GM23338 (cell line): ENCODE data around the gene FASLG. TPM values are rescaled to one million over a fixed set of nuclear protein-coding genes. Genes with fewer than 3 reads are reported as not detected.

Experiments used
- ATAC-seq: fragments of 200-7000 bp; cut with Tn5 transposase; 3 replicates; pipeline ENCODE4 v1.9.1; 2020
- DNase-seq: peaks from one replicate; pipeline ENCODE4 v3.0.0-alpha.2; 2015; ENCODE audit warnings: low spot score
- H2AFZ ChIP-seq: fragments of 200-600 bp; sonication (generic); 2 replicates; pipeline ENCODE4 v1.8.0; 2016; ENCODE audit warnings: antibody characterized with exemption, mild to moderate bottlenecking, moderate library complexity
- H3F3A ChIP-seq: fragments of 200-600 bp; sonication (generic); replicated peaks from 2 replicates; pipeline ENCODE4 v1.8.0; 2017; ENCODE audit warnings: antibody characterized with exemption, mixed run types, low read depth
- H3K27ac ChIP-seq: fragments of 200-600 bp; sonication (generic); 2 replicates; pipeline ENCODE4 v1.6.1; 2016; ENCODE audit warnings: low read depth
- H3K27me3 ChIP-seq: fragments of 200-600 bp; sonication (generic); 2 replicates; pipeline ENCODE4 v1.8.0; 2016; ENCODE audit warnings: mild to moderate bottlenecking, mixed run types, moderate library complexity; ENCODE audit not compliant: insufficient read depth
- H3K36me3 ChIP-seq: fragments of 200-600 bp; sonication (generic); 2 replicates; pipeline ENCODE4 v1.8.0; 2016; ENCODE audit warnings: mild to moderate bottlenecking; ENCODE audit not compliant: insufficient read depth
- H3K4me1 ChIP-seq: fragments of 200-600 bp; sonication (generic); 2 replicates; pipeline ENCODE4 v1.8.0; 2016; ENCODE audit warnings: mild to moderate bottlenecking, moderate library complexity; ENCODE audit not compliant: insufficient read depth
- H3K4me2 ChIP-seq: fragments of 200-600 bp; sonication (generic); 2 replicates; pipeline ENCODE4 v1.7.1; 2017; ENCODE audit warnings: mixed run types
- H3K4me3 ChIP-seq: fragments of 200-600 bp; sonication (generic); 2 replicates; pipeline ENCODE4 v1.6.1; 2016; ENCODE audit warnings: mixed run types
- H3K79me2 ChIP-seq: fragments of 200-600 bp; sonication (generic); replicated peaks from 2 replicates; pipeline ENCODE4 v1.8.0; 2017; ENCODE audit warnings: mild to moderate bottlenecking; ENCODE audit not compliant: insufficient read depth
- H3K9me2 ChIP-seq: fragments of 200-600 bp; sonication (generic); 2 replicates; pipeline ENCODE4 v1.8.0; 2017; ENCODE audit not compliant: insufficient read depth
- H4K20me1 ChIP-seq: fragments of 200-600 bp; sonication (generic); replicated peaks from 2 replicates; pipeline ENCODE4 v1.8.0; 2017; ENCODE audit warnings: mild to moderate bottlenecking; ENCODE audit not compliant: insufficient read depth
- H3K27ac Mint-ChIP-seq: 2 replicates; pipeline ENCODE4 v1.8.0; 2020; ENCODE audit warnings: inconsistent platforms, mild to moderate bottlenecking, moderate library complexity, mixed read lengths
- H3K27me3 Mint-ChIP-seq: 3 replicates; pipeline ENCODE4 v1.8.0; 2022; ENCODE audit warnings: low read depth, mild to moderate bottlenecking, moderate library complexity, mixed read lengths, inconsistent platforms; ENCODE audit not compliant: insufficient read depth, poor library complexity
- H3K36me3 Mint-ChIP-seq: 3 replicates; pipeline ENCODE4 v1.8.0; 2021; ENCODE audit warnings: low read depth, mild to moderate bottlenecking, inconsistent platforms, moderate library complexity, mixed read lengths
- H3K4me1 Mint-ChIP-seq: 3 replicates; pipeline ENCODE4 v1.8.0; 2020; ENCODE audit warnings: mild to moderate bottlenecking, inconsistent platforms, mixed read lengths
- H3K4me3 Mint-ChIP-seq: 3 replicates; pipeline ENCODE4 v1.8.0; 2021; ENCODE audit warnings: moderate library complexity, mild to moderate bottlenecking, inconsistent platforms, mixed read lengths
- H3K9me3 Mint-ChIP-seq: 3 replicates; pipeline ENCODE4 v1.8.0; 2020; ENCODE audit warnings: moderate library complexity, mild to moderate bottlenecking, inconsistent platforms, mixed read lengths
- CTCF ChIP-seq, 2 experiments: fragments of 200-600 bp in 1 of 2; sonication (generic) in 1 of 2; conservative IDR thresholded peaks; 2 replicates each; pipeline versions ENCODE4 v1.5.1 to v1.6.1; 2016 to 2017; ENCODE audit warnings: antibody characterized with exemption in 2 of 2, low read depth in 2 of 2, mild to moderate bottlenecking in 2 of 2, moderate library complexity in 1 of 2
- ETS1 ChIP-seq: IDR thresholded peaks from 2 replicates; pipeline ENCODE4 v1.6.1; 2016; ENCODE audit warnings: antibody characterized with exemption
- EZH2 ChIP-seq: fragments of 200-600 bp; sonication (generic); IDR thresholded peaks from one replicate; pipeline ENCODE4 v1.8.0; 2017; ENCODE audit warnings: antibody characterized with exemption, mild to moderate bottlenecking, low read depth; ENCODE audit not compliant: unreplicated experiment
- JUNB ChIP-seq: IDR thresholded peaks from one replicate; pipeline ENCODE4 v1.6.1; 2016; ENCODE audit warnings: antibody characterized with exemption; ENCODE audit not compliant: unreplicated experiment
- NANOG ChIP-seq: IDR thresholded peaks from 2 replicates; pipeline ENCODE4 v1.6.1; 2016; ENCODE audit warnings: antibody characterized with exemption, borderline replicate concordance
- POLR2AphosphoS5 ChIP-seq: IDR thresholded peaks from 2 replicates; pipeline ENCODE4 v1.6.1; 2016; ENCODE audit warnings: antibody characterized with exemption, low read depth
- REST ChIP-seq: IDR thresholded peaks from one replicate; pipeline ENCODE4 v1.6.1; 2018; ENCODE audit warnings: antibody characterized with exemption; ENCODE audit not compliant: unreplicated experiment
- STAT1 ChIP-seq: IDR thresholded peaks from one replicate; pipeline ENCODE4 v1.6.1; 2016; ENCODE audit warnings: antibody characterized with exemption; ENCODE audit not compliant: unreplicated experiment
- ZNF331 ChIP-seq: fragments of 250-450 bp; sonication (Bioruptor Pico); IDR thresholded peaks from 2 replicates; pipeline ENCODE4 v1.5.0; 2020; ENCODE audit warnings: low read depth, mild to moderate bottlenecking, moderate library complexity
- polyA plus RNA-seq: library from polyadenylated mRNA; unstranded; fragments of >200 nt; fragmentation: Nextera tagmentation; extraction: Ambion mirVana; gene quantifications from 2 replicates; pipeline ENCODE4 v1.2.1, GENCODE V29; 2016
- total RNA-seq: library from RNA; depleted of rRNA; stranded (reverse); fragments of >200 nt; shearing (Covaris generic); gene quantifications from 2 replicates; pipeline ENCODE4 v1.2.3, GENCODE V29; 2014

The FASLG gene
- total and polyA plus RNA-seq, 2 experiments from 2014 or later: not detected

GRCh38 chr1:172673761-172674160 lies 14.9 kb downstream of the FASLG start (continued):
- TF ChIP-seq ETS1 (no peak), STAT1 (no peak), EZH2 (no peak), NANOG (no peak), REST (no peak)

GRCh38 chr1:172674831-172675613 lies 16.1 kb downstream of the FASLG start:
- ATAC-seq (no peak), DNase-seq (no peak)
- H3K4me3 ChIP-seq: no peak overlapping the region
- H3K27me3 ChIP-seq: no peaks in the 10 kb centered on the region
- no peaks in the 10 kb centered on the region for H3K79me2 ChIP-seq
- no peak overlapping the region for H3K4me2 ChIP-seq
- no peak overlapping the region for H3K27ac Mint-ChIP-seq
- H3K27ac ChIP-seq: no peak overlapping the region
- H2AFZ ChIP-seq: peak overlapping the region; percentile 7; the same call in 1 of the 2 replicates
- no peaks in the 10 kb centered on the region for H3K36me3 ChIP-seq
- H3K4me1 ChIP-seq: peaks cover 13% of the 10 kb centered on the region; the same call in 1 of the 2 replicates
- no peak overlapping the region for H3K4me3 Mint-ChIP-seq
- no peaks in the 10 kb centered on the region; the same call in 1 of the 2 replicates for H3K9me2 ChIP-seq
- H3K9me3 Mint-ChIP-seq: peaks cover 3% of the 10 kb centered on the region; the same call in 1 of the 3 replicates
- H3K36me3 Mint-ChIP-seq: no peaks in the 10 kb centered on the region
- H3F3A ChIP-seq: no peaks in the 10 kb centered on the region
- H3K4me1 Mint-ChIP-seq: peaks cover 17% of the 10 kb centered on the region
- no peaks in the 10 kb centered on the region for H4K20me1 ChIP-seq
- H3K27me3 Mint-ChIP-seq: no peaks in the 10 kb centered on the region
- no peak for TF ChIP-seq ETS1
- no peak for TF ChIP-seq POLR2AphosphoS5
- no peak for TF ChIP-seq ZNF331 (CRISPR knock-in tag)
- no peak for TF ChIP-seq REST
- TF ChIP-seq CTCF (conservative IDR thresholded peaks at IDR 0.05; ENCODE audit: low read depth in 2 of 2): no peak
- no peak for TF ChIP-seq JUNB
- no peak for TF ChIP-seq NANOG
